Transverse colon (tissue), 4 donors: ENCODE data around the gene ABHD11.

Experiments used
- CTCF ChIP-seq, 5 experiments: fragments of 200-600 bp in 3 of 5; fragments of 450-650 bp in 2 of 5; sonication (generic) in 3 of 5; IDR thresholded peaks; 1 replicate in 2 of 5; 2 replicates in 3 of 5; pipeline ENCODE4 v1.5.1; 2016 to 2017; ENCODE audit warnings: antibody characterized with exemption in 5 of 5, inconsistent platforms in 3 of 5, mild to moderate bottlenecking in 2 of 5, moderate library complexity in 1 of 5
- EP300 ChIP-seq: sonication (generic); formaldehyde crosslinking; IDR thresholded peaks from one replicate; pipeline ENCODE4 v1.6.1; 2017; ENCODE audit warnings: antibody characterized with exemption, low read depth
- POLR2AphosphoS5 ChIP-seq, 3 donors: sonication (generic); formaldehyde crosslinking; IDR thresholded peaks; one replicate each; pipeline ENCODE4 v1.6.1; 2016; ENCODE audit warnings: antibody characterized with exemption in 3 of 3

DNA sequence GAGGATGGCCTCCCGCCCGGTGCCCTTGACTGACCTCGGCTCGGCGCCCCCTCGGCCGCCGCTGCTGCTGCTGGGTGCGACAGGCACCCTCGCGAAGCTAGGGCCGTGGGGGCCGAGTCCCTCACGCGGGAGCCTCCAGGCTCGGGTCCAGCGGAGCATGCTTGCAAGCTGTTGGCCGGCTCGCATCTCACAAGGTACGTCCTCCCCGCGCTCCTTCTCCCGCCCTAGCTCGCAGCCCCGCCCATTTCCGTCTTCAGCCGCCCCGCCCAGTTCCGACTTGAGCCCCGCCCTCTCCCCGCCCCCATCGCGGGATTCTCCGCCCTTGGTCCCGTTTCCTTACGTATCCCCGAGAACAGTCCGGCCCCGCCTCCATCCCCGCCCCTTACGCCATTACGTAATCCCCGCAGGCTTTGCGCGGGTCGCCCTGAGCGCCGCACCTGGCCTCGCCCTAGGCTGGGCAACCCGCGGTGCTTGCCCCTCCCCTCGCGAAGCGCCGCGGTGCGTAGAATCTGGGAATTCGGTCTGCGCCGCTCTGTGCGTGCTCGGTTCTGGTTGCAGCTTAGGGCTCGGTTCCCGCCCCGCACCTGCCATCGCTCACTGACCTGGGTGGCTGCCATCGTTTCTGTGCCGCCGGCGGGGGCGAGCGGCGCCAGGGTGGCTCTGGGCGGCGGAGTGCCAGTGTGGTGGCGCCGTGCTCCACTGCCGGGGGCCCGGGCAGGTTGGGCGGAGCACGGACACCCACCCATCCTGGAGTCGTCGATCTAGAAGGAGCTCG, at the start of gene ABHD11:
- peak; percentile 22 for TF ChIP-seq EP300
- TF ChIP-seq POLR2AphosphoS5 (IDR thresholded peaks at IDR 0.05), result peak; percentile 91 to 98 (median 98)
- no peak for TF ChIP-seq CTCF (IDR thresholded peaks at IDR 0.05)
